Anterior cingulate cortex (tissue), 58 donors: ENCODE data around the gene TNFSF10.

Source experiments
- DNase-seq, 58 donors: peaks; one replicate each; lab custom pipeline; 2025; lab: John Stamatoyannopoulos, UW

Gene TNFSF10

DNA sequence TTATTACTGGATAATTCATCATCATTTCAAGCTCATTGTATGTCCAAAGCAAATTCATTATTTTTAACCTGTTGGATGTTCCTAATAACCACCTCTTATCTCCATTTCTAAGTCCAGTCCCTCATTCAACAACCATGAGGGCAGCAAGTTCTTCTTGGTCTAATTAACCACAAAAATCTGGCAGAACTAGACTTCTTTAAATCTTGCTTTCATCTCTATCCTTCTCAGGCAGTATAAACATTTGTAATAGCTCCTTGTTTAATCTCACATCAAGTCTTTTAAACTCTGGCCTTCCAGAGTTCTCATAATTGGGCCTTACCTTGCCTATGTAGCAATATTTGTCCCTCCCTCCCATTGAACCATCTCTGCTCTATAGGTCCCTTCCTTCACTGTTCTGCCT lies 57.9 kb downstream of the TNFSF10 start:
- DNase-seq = no peak

DNA sequence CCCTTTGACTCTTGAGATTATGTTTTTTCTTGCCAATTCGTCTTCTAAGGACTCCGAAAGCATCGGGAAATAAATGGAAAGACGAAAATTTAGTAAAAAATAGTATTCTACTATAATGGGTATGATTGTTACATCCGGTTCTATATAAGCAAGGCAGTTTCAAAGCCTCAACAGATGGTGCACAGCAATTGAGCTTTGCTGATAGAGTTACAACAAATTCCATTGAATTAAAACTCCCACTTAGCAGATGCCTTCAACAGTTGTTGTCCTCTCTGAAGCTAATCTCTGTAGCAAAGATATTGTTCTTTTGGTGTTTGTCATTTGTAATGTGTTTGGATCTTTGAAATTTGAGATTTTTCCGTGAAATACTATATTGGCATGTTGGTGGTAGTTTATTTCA lies 58.9 kb downstream of the TNFSF10 start:
- no peak for DNase-seq

DNA sequence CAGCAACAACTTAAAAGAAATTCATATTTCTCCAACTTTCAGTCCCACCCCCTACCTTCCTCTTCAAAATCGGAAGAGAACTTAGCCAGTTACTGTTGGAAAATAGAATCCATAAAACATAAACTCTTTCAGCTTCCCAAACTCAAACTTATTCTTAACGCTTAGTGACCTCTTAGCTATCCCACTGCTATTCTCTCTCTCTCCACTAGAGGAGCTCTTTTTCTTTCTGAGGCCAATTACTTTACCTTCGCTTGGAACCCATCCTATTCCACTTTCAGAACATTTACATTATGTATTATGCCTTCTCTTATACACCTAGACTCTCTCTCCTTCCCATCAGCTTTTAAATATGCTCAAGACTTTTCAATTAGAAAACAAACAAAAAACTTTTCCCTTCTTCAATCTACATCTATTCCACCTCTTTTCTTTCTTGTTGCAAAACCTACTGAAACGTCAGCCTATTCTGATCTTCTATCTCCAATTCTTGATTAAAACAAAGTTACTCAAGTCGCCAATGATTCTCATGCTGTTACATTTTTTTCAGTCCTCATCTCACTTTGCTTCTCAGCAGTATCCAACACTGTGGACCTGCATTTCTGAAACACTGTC lies 61.6 kb downstream of the TNFSF10 start:
- no peak for DNase-seq

DNA sequence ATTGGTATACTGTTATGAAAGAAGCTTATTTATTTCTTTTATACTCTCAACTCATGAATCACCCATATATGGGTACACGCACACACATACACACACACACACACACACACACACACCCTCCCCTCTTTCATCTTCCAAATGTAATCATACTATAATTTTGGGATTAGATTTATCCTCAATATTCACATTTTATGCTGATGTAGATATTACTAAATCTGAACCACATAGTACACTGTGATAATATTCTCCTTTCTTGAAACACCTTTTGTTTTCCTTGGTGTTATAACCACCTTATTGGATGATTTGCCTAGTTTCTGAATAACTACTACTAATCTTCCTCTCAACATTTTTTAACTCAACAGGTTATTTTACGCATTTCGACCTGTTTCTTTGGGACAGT lies 66.8 kb downstream of the TNFSF10 start:
- DNase-seq = no peak
